T-cell (primary cell): Measurements from ENCODE around the gene SPATS2. TPM values are rescaled to one million over a fixed set of nuclear protein-coding genes. Genes with fewer than 3 reads are reported as not detected.

ENCODE experiments used
- ATAC-seq, 4 experiments: fragments of 200-7000 bp in 3 of 4; fragments of 150-1000 bp in 1 of 4; cut with Tn5 transposase; replicated peaks in 1 of 4; 1 replicate in 3 of 4; 2 replicates in 1 of 4; pipeline ENCODE4 v1.10.0; 2021; ENCODE audit warnings: moderate library complexity in 3 of 4, mild to moderate bottlenecking in 2 of 4, moderate number of reproducible peaks in 1 of 4
- CTCF ChIA-PET, 2 donors: fragments of 300-600 bp; sonication (Branson Sonifier 250); formaldehyde crosslinking; loops; one replicate each; lab custom pipeline; 2022; ENCODE audit warnings: antibody characterized with exemption in 2 of 2; lab: Charles Lee
- POLR2A ChIA-PET, 2 donors: fragments of 300-600 bp; sonication (Branson Sonifier 250); formaldehyde crosslinking; loops; one replicate each; lab custom pipeline; 2022; ENCODE audit warnings: antibody characterized with exemption in 2 of 2; lab: Charles Lee
- DNase-seq, 35 experiments: peaks; one replicate each; pipeline versions ENCODE4 v3.0.0 to v3.0.0-alpha.2; 2013 to 2023
- H3K27ac ChIP-seq: one replicate; pipeline ENCODE4 v1.5.1; 2013; ENCODE audit warnings: low read length
- H3K27me3 ChIP-seq, 2 experiments: replicated peaks in 1 of 2; 1 replicate in 1 of 2; 2 replicates in 1 of 2; pipeline versions ENCODE4 v1.6.1 to v1.7.0; 2013; ENCODE audit warnings: low read length in 1 of 2, mixed read lengths in 1 of 2; ENCODE audit not compliant: control insufficient read depth in 2 of 2, insufficient read depth in 2 of 2; ENCODE audit errors: extremely low read depth in 1 of 2
- H3K36me3 ChIP-seq, 2 donors: 1 replicate in 1 of 2; 2 replicates in 1 of 2; pipeline versions ENCODE4 v1.6.1 to v1.7.0; 2013; ENCODE audit warnings: low read length in 1 of 2; ENCODE audit not compliant: control insufficient read depth in 2 of 2, insufficient read depth in 1 of 2; ENCODE audit errors: extremely low read depth in 1 of 2
- H3K4me1 ChIP-seq, 2 experiments: 1 replicate in 1 of 2; 2 replicates in 1 of 2; pipeline versions ENCODE4 v1.6.1 to v1.7.0; 2013; ENCODE audit warnings: low read length in 2 of 2, mixed read lengths in 1 of 2; ENCODE audit not compliant: insufficient read depth in 2 of 2, control insufficient read depth in 1 of 2; ENCODE audit errors: extremely low read depth in 1 of 2
- H3K4me3 ChIP-seq, 2 donors: 1 replicate in 1 of 2; 2 replicates in 1 of 2; pipeline versions ENCODE4 v1.5.1 to v1.7.0; 2013; ENCODE audit warnings: mild to moderate bottlenecking in 2 of 2, low read length in 1 of 2, moderate library complexity in 1 of 2; ENCODE audit not compliant: control insufficient read depth in 1 of 2; ENCODE audit errors: extremely low read depth in 1 of 2
- H3K9me3 ChIP-seq: 2 replicates; pipeline ENCODE4 v1.7.0; 2013
- H3K27ac Mint-ChIP-seq, 2 donors: one replicate each; pipeline ENCODE4 v1.8.0; 2020 to 2021; ENCODE audit warnings: mild to moderate bottlenecking in 2 of 2, mixed read lengths in 2 of 2
- H3K27me3 Mint-ChIP-seq, 2 donors: one replicate each; pipeline ENCODE4 v1.8.0; 2021 to 2022; ENCODE audit warnings: mixed read lengths in 2 of 2
- H3K36me3 Mint-ChIP-seq: one replicate; pipeline ENCODE4 v1.8.0; 2021; ENCODE audit warnings: mixed read lengths
- H3K4me1 Mint-ChIP-seq, 3 donors: one replicate each; pipeline ENCODE4 v1.8.0; 2020 to 2022; ENCODE audit warnings: mixed read lengths in 3 of 3, mild to moderate bottlenecking in 1 of 3
- H3K4me3 Mint-ChIP-seq, 3 donors: one replicate each; pipeline ENCODE4 v1.8.0; 2020 to 2022; ENCODE audit warnings: mild to moderate bottlenecking in 3 of 3, mixed read lengths in 3 of 3, moderate library complexity in 3 of 3
- H3K9me3 Mint-ChIP-seq, 3 donors: one replicate each; pipeline ENCODE4 v1.8.0; 2020 to 2022; ENCODE audit warnings: mixed read lengths in 3 of 3
- WGBS: methylation state at CpG from one replicate; pipeline ENCODE4 v1.1.5; 2013; ENCODE audit warnings: missing lambda C conversion rate; ENCODE audit not compliant: insufficient coverage; 5-methylcytosine and 5-hydroxymethylcytosine counted together
- total RNA-seq, 35 experiments: library from RNA in 6 of 35; stranded (reverse) in 6 of 35; fragments of 120-200 nt in 1 of 35; gene quantifications; one replicate each; pipeline versions ENCODE4 v1.2.1 to v1.2.4 and lab custom pipeline; 2013 to 2026

The SPATS2 gene
- total RNA-seq, 5 donors from 2014 or later (not counting 1 experiment from before 2014, with no cell fraction given), result 5.4 to 11.4 (median 7.4) TPM

DNA sequence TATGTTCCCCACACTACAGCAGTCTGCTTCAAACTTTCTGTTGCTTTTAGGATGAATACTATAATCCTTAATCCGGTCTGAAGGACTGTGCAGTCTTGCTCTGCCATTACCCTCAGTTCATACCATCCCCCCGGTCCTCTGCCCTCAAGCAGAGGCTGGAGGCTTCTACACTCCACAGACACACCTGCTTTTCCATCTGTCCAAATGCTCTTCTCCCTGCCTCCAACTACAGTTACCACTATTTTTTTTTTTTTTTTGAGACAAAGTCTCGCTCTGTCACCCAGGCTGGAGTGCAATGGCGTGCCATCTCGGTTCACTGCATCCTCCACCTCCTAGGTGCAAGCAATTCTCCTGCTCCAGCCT, 152.3 kb downstream of the SPATS2 start:
- Mint-ChIP-seq H3K4me3 (no peak overlapping the region), H3K36me3 (peaks cover 10% of the 10 kb centered on the region), H3K4me1 (no peaks in the 10 kb centered on the region), H3K27me3 (no peaks in the 10 kb centered on the region), H3K27ac (no peak overlapping the region), H3K9me3 (no peaks in the 10 kb centered on the region)
- no peak overlapping the region for H3K27ac ChIP-seq
- CTCF ChIA-PET, result interaction anchor here in 1 of 2 donors (0.7 kb wide), 1 partner anchor 236 kb away, joined by 3 read pairs; no protein-coding TSS in a partner anchor
- H3K27me3 ChIP-seq, result no peaks in the 10 kb centered on the region
- ATAC-seq (no peak), DNase-seq (no peak)
- no peaks in the 10 kb centered on the region for H3K9me3 ChIP-seq
- WGBS, result 100% methylated on average over 2 of the region's 5 CpGs
- H3K36me3 ChIP-seq, result no peaks in the 10 kb centered on the region
- POLR2A ChIA-PET, result no interaction called here
- H3K4me3 ChIP-seq, result no peak overlapping the region
- no peaks in the 10 kb centered on the region for H3K4me1 ChIP-seq

DNA sequence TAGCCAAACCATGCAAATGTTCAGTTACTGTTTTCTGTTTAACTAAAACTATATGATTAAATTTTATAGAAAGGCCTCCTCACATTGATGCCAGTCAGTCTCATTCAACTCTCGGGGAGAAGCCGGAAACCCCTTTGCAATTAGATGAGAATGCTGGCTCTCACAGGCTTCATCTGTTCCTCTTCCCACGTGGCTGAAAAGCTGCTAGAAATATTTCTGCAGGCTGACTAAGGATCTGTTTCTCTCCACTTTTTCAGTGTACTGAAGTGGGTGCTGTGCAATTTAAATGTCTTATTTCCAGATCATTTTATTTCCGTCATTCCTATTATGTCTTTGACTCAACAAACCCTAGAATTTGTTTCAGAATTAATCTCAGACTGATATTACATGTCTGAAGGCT, 154.1 kb downstream of the SPATS2 start:
- Mint-ChIP-seq H3K4me3 (no peak overlapping the region), H3K27ac (no peak overlapping the region), H3K36me3 (peaks cover 26% of the 10 kb centered on the region), H3K4me1 (no peaks in the 10 kb centered on the region), H3K9me3 (no peaks in the 10 kb centered on the region), H3K27me3 (no peaks in the 10 kb centered on the region)
- H3K27ac ChIP-seq, result no peak overlapping the region
- DNase-seq (no peak), ATAC-seq (no peak)
- no peaks in the 10 kb centered on the region for H3K4me1 ChIP-seq
- ChIA-PET CTCF (no interaction called here), POLR2A (no interaction called here)
- WGBS, result no CpG with 5 or more reads among the region's 4 CpGs
- no peaks in the 10 kb centered on the region for H3K9me3 ChIP-seq
- H3K36me3 ChIP-seq, result peaks cover 0 to 6% of the 10 kb centered on the region in 2 donors
- H3K27me3 ChIP-seq, result no peaks in the 10 kb centered on the region
- H3K4me3 ChIP-seq, result no peak overlapping the region

DNA sequence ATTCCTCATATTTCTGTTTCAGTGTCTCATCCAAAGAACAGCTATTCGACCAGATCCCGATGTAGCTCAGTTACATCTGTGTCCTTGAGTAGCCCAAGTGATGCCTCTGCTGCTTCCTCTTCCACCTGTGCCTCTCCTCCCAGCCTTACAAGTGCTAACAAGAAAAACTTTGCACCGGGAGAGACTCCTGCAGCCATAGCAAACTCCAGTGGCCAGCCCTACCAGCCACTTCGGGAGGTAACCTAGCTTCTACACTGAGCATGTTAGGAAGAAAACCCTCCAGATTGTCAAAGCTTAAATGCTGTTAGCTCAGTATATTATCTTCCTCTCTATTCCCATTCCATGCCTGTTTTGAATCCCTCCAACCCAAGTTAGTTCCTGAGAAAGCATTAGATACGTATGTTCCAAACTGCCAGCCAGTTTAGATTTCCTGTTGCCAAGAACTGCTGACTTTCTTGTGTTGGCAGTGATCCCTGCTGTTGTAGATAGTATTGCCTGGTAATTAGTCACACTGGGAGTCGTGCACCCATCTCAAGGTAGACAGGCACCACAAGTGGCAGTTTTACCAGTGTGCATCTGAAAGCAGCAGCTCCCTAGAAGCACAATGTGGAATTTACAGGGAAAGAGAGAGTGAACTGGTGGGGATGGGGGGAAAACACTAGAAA, 157.5 kb downstream of the SPATS2 start:
- POLR2A ChIA-PET, result interaction anchor here in 1 of 2 donors (0.8 kb wide), 1 partner anchor 104 kb away, joined by 3 read pairs; no protein-coding TSS in a partner anchor
- H3K4me1 Mint-ChIP-seq, result no peaks in the 10 kb centered on the region

DNA sequence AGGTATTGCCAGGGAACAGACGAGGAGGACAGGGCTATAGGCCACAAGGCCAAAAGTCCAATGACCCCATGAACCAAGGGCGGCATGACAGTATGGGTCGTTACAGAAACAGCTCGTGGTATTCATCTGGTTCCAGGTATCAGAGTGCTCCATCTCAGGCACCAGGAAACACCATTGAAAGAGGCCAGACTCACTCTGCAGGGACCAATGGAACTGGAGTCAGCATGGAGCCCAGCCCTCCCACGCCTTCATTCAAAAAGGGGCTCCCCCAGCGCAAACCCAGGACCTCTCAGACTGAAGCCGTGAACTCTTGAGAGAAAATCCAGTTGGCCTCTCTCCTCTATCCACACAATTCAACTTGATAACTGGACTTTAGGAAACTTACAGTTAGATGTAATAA, 158.7 kb downstream of the SPATS2 start:
- Mint-ChIP-seq H3K36me3 (peaks cover 27% of the 10 kb centered on the region), H3K27me3 (no peaks in the 10 kb centered on the region), H3K4me3 (no peak overlapping the region), H3K9me3 (no peaks in the 10 kb centered on the region), H3K27ac (no peak overlapping the region), H3K4me1 (no peaks in the 10 kb centered on the region)
- Histone ChIP-seq H3K4me3 (no peak overlapping the region), H3K36me3 (peaks cover 0 to 6% of the 10 kb centered on the region in 2 donors), H3K27me3 (no peaks in the 10 kb centered on the region), H3K27ac (no peak overlapping the region), H3K4me1 (no peaks in the 10 kb centered on the region), H3K9me3 (no peaks in the 10 kb centered on the region)
- 97% methylated on average over 4 of the region's 7 CpGs for WGBS
- ChIA-PET POLR2A (interaction anchor here in 1 of 2 donors (0.5 kb wide), 1 partner anchor 160 kb away, joined by 3 read pairs; no protein-coding TSS in a partner anchor), CTCF (interaction anchor here in 1 of 2 donors (0.5 kb wide), 2 partner anchors 38 to 67 kb away, joined by 3 to 5 read pairs; no protein-coding TSS in a partner anchor)
- ATAC-seq, result no peak
- no peak for DNase-seq

More for the DNA sequence above, 157.5 kb downstream of the SPATS2 start:
- DNase-seq (no peak), ATAC-seq (no peak)
- H3K36me3 Mint-ChIP-seq, result peaks cover 27% of the 10 kb centered on the region
- no peaks in the 10 kb centered on the region for H3K27me3 ChIP-seq
- CTCF ChIA-PET, result no interaction called here
- no peaks in the 10 kb centered on the region for H3K9me3 Mint-ChIP-seq
- H3K27ac Mint-ChIP-seq, result no peak overlapping the region
- H3K4me3 Mint-ChIP-seq, result no peak overlapping the region
- WGBS, result 88% methylated on average over 5 of the region's 6 CpGs
- H3K9me3 ChIP-seq, result no peaks in the 10 kb centered on the region
- peaks cover 0 to 6% of the 10 kb centered on the region in 2 donors for H3K36me3 ChIP-seq
- no peaks in the 10 kb centered on the region for H3K4me1 ChIP-seq
- H3K4me3 ChIP-seq, result no peak overlapping the region
- H3K27me3 Mint-ChIP-seq, result no peaks in the 10 kb centered on the region
- no peak overlapping the region for H3K27ac ChIP-seq

DNA sequence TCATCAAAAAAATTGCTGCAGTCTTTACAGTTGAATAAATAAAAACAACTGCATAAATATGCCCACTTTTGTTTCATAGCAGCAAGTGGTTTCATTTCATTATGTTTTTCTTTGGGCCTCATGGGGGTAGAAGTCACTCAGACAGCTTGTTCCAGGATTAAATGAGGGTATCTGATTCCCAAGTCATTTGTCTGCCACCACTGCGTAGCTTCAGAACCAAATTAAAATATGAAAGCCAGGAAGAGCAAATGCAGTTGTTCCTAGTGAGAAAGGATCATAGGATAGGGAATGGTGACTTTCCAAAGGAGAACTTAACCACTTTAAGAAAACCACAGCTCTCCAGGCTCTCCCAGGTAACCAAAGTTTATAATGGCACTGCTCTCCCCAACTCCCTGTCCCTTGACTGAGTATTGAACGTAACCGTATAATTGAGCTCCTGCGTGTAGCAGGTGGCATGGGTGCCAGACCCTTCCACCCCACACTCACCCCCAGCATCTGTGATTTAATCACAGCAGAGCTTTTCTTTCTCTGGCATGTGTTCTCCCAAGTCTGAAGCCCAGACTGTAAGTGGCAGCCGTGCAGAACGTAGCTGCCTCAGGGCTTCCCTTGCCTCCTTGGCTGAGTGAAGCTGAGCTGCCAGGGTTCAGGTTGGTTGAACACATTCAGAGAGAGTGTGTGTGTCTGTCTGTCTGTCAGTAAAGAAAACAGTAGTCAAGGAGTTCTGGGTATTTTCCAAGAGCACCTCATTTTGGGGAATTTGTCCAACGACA, 160.3 kb downstream of the SPATS2 start:
- 97% methylated on average over 5 of the region's 7 CpGs for WGBS
- Histone ChIP-seq H3K27ac (no peak overlapping the region), H3K36me3 (peaks cover 0 to 6% of the 10 kb centered on the region in 2 donors), H3K9me3 (no peaks in the 10 kb centered on the region), H3K27me3 (no peaks in the 10 kb centered on the region), H3K4me1 (no peaks in the 10 kb centered on the region), H3K4me3 (no peak overlapping the region)
- no peak for ATAC-seq
- ChIA-PET CTCF (interaction anchor here (0.6 to 0.8 kb wide), 2 partner anchors 248 to 527 kb away, joined by 6 to 8 read pairs; no protein-coding TSS in a partner anchor), POLR2A (interaction anchor here in 1 of 2 donors (0.5 kb wide), 1 partner anchor 184 kb away, joined by 6 read pairs; no protein-coding TSS in a partner anchor)
- H3K9me3 Mint-ChIP-seq, result no peaks in the 10 kb centered on the region
- H3K27me3 Mint-ChIP-seq, result no peaks in the 10 kb centered on the region
- DNase-seq, result no peak
- no peaks in the 10 kb centered on the region for H3K4me1 Mint-ChIP-seq
- no peak overlapping the region for H3K4me3 Mint-ChIP-seq
- H3K36me3 Mint-ChIP-seq, result peaks cover 22% of the 10 kb centered on the region
- H3K27ac Mint-ChIP-seq, result no peak overlapping the region

DNA sequence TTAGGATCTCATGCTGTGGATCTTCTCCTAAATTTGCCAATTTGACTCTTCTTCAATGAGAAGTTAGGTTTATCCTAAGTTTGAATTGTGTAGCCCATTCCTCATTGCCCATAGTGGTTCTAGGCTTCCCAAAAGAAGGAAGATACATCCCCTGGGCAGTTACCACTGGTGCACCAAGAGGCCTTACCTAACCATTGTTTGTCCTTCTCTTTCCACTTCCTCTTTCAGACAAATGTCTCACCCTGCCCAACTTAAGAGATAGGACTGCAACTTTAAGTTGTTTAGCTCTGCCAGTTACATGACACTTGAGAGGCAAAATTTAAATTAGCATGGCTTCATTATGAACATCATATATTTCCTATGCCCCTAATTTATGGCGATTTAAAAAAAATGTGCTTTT, 162.2 kb downstream of the SPATS2 start:
- no peaks in the 10 kb centered on the region for H3K9me3 Mint-ChIP-seq
- no peaks in the 10 kb centered on the region for H3K27me3 Mint-ChIP-seq
- POLR2A ChIA-PET, result interaction anchor here in 1 of 2 donors (0.6 kb wide), 1 partner anchor 171 kb away, joined by 3 read pairs; no protein-coding TSS in a partner anchor

More for the DNA sequence above, 162.2 kb downstream of the SPATS2 start:
- Mint-ChIP-seq H3K36me3 (peaks cover 18% of the 10 kb centered on the region), H3K4me3 (no peak overlapping the region), H3K27ac (no peak overlapping the region), H3K4me1 (no peaks in the 10 kb centered on the region)
- Histone ChIP-seq H3K27me3 (no peaks in the 10 kb centered on the region), H3K27ac (no peak overlapping the region), H3K4me1 (no peaks in the 10 kb centered on the region), H3K9me3 (no peaks in the 10 kb centered on the region), H3K4me3 (no peak overlapping the region), H3K36me3 (peaks cover 0 to 6% of the 10 kb centered on the region in 2 donors)
- CTCF ChIA-PET, result no interaction called here
- no peak for DNase-seq
- no peak for ATAC-seq
- WGBS, result no CpG with 5 or more reads among the region's 1 CpG
